ENCODE results near the gene COLGALT1.
"Not testable (repeated sequence)": the region's sequence is repeated elsewhere in the genome, so short reads cannot be mapped to it uniquely, and the experiment has no call there.

- TF ChIP-seq ZNF274 (IDR thresholded peaks at IDR 0.05; ENCODE audit: low read depth, low read length); SUZ12 (IDR thresholded peaks at IDR 0.05; ENCODE audit: extremely low read depth, insufficient read depth, insufficient read length); YY1 (IDR thresholded peaks at IDR 0.05; ENCODE audit: insufficient read depth, insufficient read length): not testable (repeated sequence)
These were observed 29.9 kb downstream of the COLGALT1 start for GRCh38 chr19:17585395-17585794.

Data from NT2/D1 (cell line).